WERI-Rb-1 (cell line): ENCODE data around the gene GPR173.

Experiments used
- DNase-seq: peaks from one replicate; pipeline ENCODE4 v3.0.0-alpha.2; 2020
- H3K27ac ChIP-seq: fragments of 250-450 bp; sonication (Bioruptor Pico); 2 replicates; pipeline ENCODE4 v1.5.1; 2020; ENCODE audit warnings: mild to moderate bottlenecking, moderate library complexity
- H3K27me3 ChIP-seq: fragments of 250-450 bp; sonication (Bioruptor Pico); 2 replicates; pipeline ENCODE4 v1.5.1; 2021; ENCODE audit warnings: mild to moderate bottlenecking, low read depth, moderate library complexity; ENCODE audit not compliant: insufficient read depth, severe bottlenecking
- H3K36me3 ChIP-seq: fragments of 250-450 bp; sonication (Bioruptor Pico); 2 replicates; pipeline ENCODE4 v1.5.1; 2020; ENCODE audit warnings: mild to moderate bottlenecking, moderate library complexity
- H3K4me3 ChIP-seq: 2 replicates; pipeline ENCODE4 v1.5.1; 2011; ENCODE audit warnings: low read depth, mild to moderate bottlenecking, control low read depth, low read length
- H3K9me3 ChIP-seq: fragments of 250-450 bp; sonication (Bioruptor Pico); 2 replicates; pipeline ENCODE4 v1.5.1; 2021; ENCODE audit warnings: mild to moderate bottlenecking, moderate library complexity; ENCODE audit not compliant: severe bottlenecking
- TF ChIP-seq, protein P1 (sequence below): IDR thresholded peaks from 2 replicates; pipeline ENCODE4 v1.5.1; 2011; ENCODE audit warnings: low read depth, mild to moderate bottlenecking, control low read depth, inconsistent platforms, low read length

GPR173 gene

DNA sequence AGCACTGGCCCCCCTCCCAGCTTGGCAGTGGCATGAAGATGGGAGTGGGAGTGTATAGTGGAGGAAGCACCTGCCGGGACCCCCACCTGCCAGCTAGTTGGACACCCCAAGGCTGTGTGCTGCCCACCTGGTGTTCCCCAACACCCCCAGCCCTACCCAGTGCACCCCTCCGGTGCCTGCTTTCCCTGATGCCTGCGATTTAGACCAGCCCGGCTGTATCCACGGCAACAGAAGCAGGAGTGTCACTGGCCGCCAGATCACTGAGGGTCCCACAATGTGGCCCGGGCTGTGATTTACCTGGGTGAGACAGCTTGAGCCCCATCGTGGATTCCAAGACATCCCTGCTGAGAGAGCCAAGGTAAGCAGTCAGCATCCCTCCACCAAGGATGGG is 533 bp downstream of the GPR173 start:
- no peak for DNase-seq
- H3K9me3 ChIP-seq = no peaks in the 10 kb centered on the region
- no peaks in the 10 kb centered on the region for H3K36me3 ChIP-seq
- TF ChIP-seq, protein P1, sequence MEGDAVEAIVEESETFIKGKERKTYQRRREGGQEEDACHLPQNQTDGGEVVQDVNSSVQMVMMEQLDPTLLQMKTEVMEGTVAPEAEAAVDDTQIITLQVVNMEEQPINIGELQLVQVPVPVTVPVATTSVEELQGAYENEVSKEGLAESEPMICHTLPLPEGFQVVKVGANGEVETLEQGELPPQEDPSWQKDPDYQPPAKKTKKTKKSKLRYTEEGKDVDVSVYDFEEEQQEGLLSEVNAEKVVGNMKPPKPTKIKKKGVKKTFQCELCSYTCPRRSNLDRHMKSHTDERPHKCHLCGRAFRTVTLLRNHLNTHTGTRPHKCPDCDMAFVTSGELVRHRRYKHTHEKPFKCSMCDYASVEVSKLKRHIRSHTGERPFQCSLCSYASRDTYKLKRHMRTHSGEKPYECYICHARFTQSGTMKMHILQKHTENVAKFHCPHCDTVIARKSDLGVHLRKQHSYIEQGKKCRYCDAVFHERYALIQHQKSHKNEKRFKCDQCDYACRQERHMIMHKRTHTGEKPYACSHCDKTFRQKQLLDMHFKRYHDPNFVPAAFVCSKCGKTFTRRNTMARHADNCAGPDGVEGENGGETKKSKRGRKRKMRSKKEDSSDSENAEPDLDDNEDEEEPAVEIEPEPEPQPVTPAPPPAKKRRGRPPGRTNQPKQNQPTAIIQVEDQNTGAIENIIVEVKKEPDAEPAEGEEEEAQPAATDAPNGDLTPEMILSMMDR = no peak
- H3K4me3 ChIP-seq = peak overlapping the region; percentile 51
- H3K27me3 ChIP-seq = peaks cover 12% of the 10 kb centered on the region
- peak overlapping the region; percentile 46; the same call in 1 of the 2 replicates for H3K27ac ChIP-seq

DNA sequence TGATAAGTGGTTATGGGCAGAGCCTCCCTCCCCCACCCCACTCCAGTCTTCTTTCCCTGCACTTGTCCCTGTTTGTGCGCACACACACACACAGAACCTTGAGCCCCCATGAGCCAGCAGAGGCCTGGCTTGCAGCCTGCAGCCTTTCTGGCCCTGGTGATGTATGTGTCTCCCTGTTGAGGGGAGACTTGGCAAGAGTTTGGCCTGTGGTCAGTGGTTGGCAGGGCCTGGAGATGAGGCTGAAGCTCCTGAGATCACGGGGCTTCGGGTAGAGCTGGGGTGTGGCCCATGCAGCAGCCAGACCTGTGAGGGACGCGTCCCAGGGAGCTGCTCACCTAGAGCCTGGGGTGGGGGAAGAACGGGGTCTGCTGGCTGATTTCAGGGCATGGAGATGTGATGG is 2.3 kb downstream of the GPR173 start:
- no peaks in the 10 kb centered on the region for H3K36me3 ChIP-seq
- peaks cover 9% of the 10 kb centered on the region for H3K27me3 ChIP-seq
- H3K4me3 ChIP-seq = no peak overlapping the region
- DNase-seq = no peak
- H3K27ac ChIP-seq = no peak overlapping the region
- TF ChIP-seq, protein P1 = no peak
- H3K9me3 ChIP-seq = no peaks in the 10 kb centered on the region

- Histone ChIP-seq H3K27me3 (no peaks in the 10 kb centered on the region), H3K36me3 (no peaks in the 10 kb centered on the region), H3K9me3 (no peaks in the 10 kb centered on the region), H3K27ac (no peak overlapping the region), H3K4me3 (no peak overlapping the region)
- TF ChIP-seq, protein P1 = no peak
- no peak for DNase-seq
Measured at GRCh38 chrX:53055244-53055849, 6.8 kb downstream of the GPR173 start.

DNA sequence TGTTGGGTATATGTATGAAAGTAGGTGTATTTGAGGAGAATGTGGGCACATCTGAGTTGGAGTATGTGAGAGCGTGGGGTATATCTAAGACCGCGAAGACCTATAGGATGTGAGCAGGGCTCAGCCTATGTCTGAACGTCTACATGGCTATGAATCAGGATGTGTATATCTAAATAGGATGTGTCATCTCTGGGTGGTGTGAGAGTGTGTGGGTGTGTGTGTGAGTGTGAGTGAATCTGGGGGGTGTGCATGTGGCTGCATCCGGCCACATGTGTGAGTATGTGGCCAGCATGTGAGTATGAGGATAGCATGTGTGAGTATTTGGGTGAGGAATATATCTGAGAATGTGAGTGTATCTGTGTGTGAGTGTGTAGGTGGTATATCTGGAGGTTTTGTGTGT is 7.7 kb downstream of the GPR173 start:
- Histone ChIP-seq H3K4me3 (no peak overlapping the region), H3K27me3 (no peaks in the 10 kb centered on the region), H3K27ac (no peak overlapping the region), H3K36me3 (no peaks in the 10 kb centered on the region), H3K9me3 (no peaks in the 10 kb centered on the region)
- TF ChIP-seq, protein P1 = no peak
- no peak for DNase-seq

DNA sequence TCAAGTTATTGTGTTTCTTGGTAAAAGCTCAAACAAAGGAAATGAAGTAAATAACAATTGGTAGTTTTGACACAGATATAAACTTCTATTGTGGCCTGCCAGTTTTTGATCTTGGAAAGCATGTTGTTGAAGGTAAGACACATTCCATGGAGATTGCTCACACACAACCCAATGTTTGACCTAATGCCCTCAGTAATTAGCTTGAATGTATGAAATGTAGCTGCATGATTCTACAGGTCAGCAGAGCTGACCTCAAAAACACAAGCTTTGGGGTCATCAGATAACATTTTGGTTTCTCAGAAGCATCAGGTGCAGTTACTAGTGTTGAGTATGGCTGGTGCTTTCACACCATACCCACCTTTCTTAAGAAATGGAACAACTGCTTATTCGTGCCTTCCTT is 16.5 kb downstream of the GPR173 start:
- Histone ChIP-seq H3K9me3 (no peaks in the 10 kb centered on the region), H3K27me3 (peaks cover 8% of the 10 kb centered on the region), H3K27ac (no peak overlapping the region), H3K4me3 (no peak overlapping the region), H3K36me3 (no peaks in the 10 kb centered on the region)
- DNase-seq = no peak
- TF ChIP-seq, protein P1 = no peak

GRCh38 chrX:53071064-53071463 is 22.5 kb downstream of the GPR173 start:
- no peak for DNase-seq
- Histone ChIP-seq H3K36me3 (no peaks in the 10 kb centered on the region), H3K27me3 (peaks cover 7% of the 10 kb centered on the region), H3K4me3 (no peak overlapping the region), H3K9me3 (no peaks in the 10 kb centered on the region), H3K27ac (no peak overlapping the region)
- TF ChIP-seq, protein P1 = no peak
